Endothelial cell of umbilical vein (primary cell): ENCODE data around the gene CCDC69. TPM values are rescaled to one million over a fixed set of nuclear protein-coding genes. Genes with fewer than 3 reads are reported as not detected.

Source experiments
- BruUV-seq: library from RNA; stranded (reverse); fragments of 400-500 nt; replicated peaks from 2 replicates; lab custom pipeline; 2021; lab: Mats Ljungman, UMichigan
- CTCF ChIA-PET: fragments of 300-600, 350-600 bp; sonication (Branson Sonifier 250); formaldehyde crosslinking; loops from one replicate; lab custom pipeline; 2021; ENCODE audit warnings: antibody characterized with exemption, inconsistent platforms; lab: Charles Lee
- POLR2A ChIA-PET: fragments of 300-600, 350-600 bp; sonication (Branson Sonifier 250); formaldehyde crosslinking; loops from one replicate; lab custom pipeline; 2021; ENCODE audit warnings: antibody characterized with exemption, inconsistent platforms; lab: Charles Lee
- DNase-seq: peaks from one replicate; pipeline ENCODE4 v3.0.0-alpha.2; 2011; ENCODE audit warnings: low read depth, low spot score
- FAIRE-seq: peaks from 2 replicates; lab custom pipeline; 2011; peaks lifted over from hg19 to GRCh38; lab: Jason Lieb, UNC
- H2AFZ ChIP-seq: 2 replicates; pipeline ENCODE4 v1.6.0; 2012; ENCODE audit warnings: low read depth, low read length, control low read depth, inconsistent platforms
- H3K27ac ChIP-seq: 2 replicates; pipeline ENCODE4 v1.5.1; 2011; ENCODE audit warnings: low read depth, mild to moderate bottlenecking, control low read depth, low read length, moderate library complexity; ENCODE audit not compliant: insufficient read depth
- H3K27me3 ChIP-seq, 2 experiments: 2 replicates each; pipeline versions ENCODE4 v1.6.0 to v1.6.1; 2011; ENCODE audit warnings: low read length in 2 of 2, mixed read lengths in 1 of 2; ENCODE audit not compliant: control insufficient read depth in 2 of 2, insufficient read depth in 2 of 2
- H3K36me3 ChIP-seq, 2 experiments: 2 replicates in 1 of 2; 3 replicates in 1 of 2; pipeline ENCODE4 v1.5.1; 2011; ENCODE audit warnings: low read length in 2 of 2, mild to moderate bottlenecking in 1 of 2, moderate library complexity in 1 of 2; ENCODE audit not compliant: control insufficient read depth in 2 of 2, insufficient read depth in 2 of 2; ENCODE audit errors: extremely low read depth in 1 of 2
- H3K4me1 ChIP-seq: 3 replicates; pipeline ENCODE4 v1.5.1; 2011; ENCODE audit warnings: mild to moderate bottlenecking, low read length; ENCODE audit not compliant: control insufficient read depth, insufficient read depth; ENCODE audit errors: extremely low read depth
- H3K4me2 ChIP-seq: 2 replicates; pipeline ENCODE4 v1.6.1; 2011; ENCODE audit warnings: low read length, control low read depth, mixed read lengths; ENCODE audit not compliant: insufficient read depth
- H3K4me3 ChIP-seq, 3 experiments: fragments of 200-600 bp in 1 of 3; sonication (generic), shearing (Covaris generic) in 1 of 3; replicated peaks in 1 of 3; 2 replicates each; pipeline ENCODE4 v1.5.1; 2011 to 2016; ENCODE audit warnings: control low read depth in 3 of 3, low read length in 3 of 3, mild to moderate bottlenecking in 2 of 3, inconsistent platforms in 1 of 3, low read depth in 1 of 3, moderate library complexity in 1 of 3; ENCODE audit not compliant: insufficient read depth in 1 of 3
- H3K79me2 ChIP-seq: 2 replicates; pipeline ENCODE4 v1.6.0; 2012; ENCODE audit warnings: low read length, inconsistent platforms; ENCODE audit not compliant: control insufficient read depth, insufficient read depth
- H3K9ac ChIP-seq: replicated peaks from 2 replicates; pipeline ENCODE3; 2011; ENCODE audit warnings: low read length, control low read depth; ENCODE audit not compliant: insufficient read depth; ENCODE audit errors: extremely low read depth
- H3K9me1 ChIP-seq: replicated peaks from 3 replicates; pipeline ENCODE4 v1.6.0; 2011; ENCODE audit warnings: mild to moderate bottlenecking, low read length; ENCODE audit not compliant: control insufficient read depth, insufficient read depth; ENCODE audit errors: extremely low read depth
- H3K9me3 ChIP-seq: replicated peaks from 2 replicates; pipeline ENCODE4 v1.5.1; 2012; ENCODE audit warnings: low read length, inconsistent platforms; ENCODE audit not compliant: control insufficient read depth, insufficient read depth
- H4K20me1 ChIP-seq: replicated peaks from 2 replicates; pipeline ENCODE3; 2011; ENCODE audit warnings: mild to moderate bottlenecking, low read length; ENCODE audit not compliant: control insufficient read depth, insufficient read depth; ENCODE audit errors: extremely low read depth
- EZH2 ChIP-seq: IDR thresholded peaks from 2 replicates; pipeline ENCODE4 v1.6.1; 2012; ENCODE audit warnings: borderline replicate concordance, low read depth, mild to moderate bottlenecking, moderate library complexity, low read length, inconsistent platforms; ENCODE audit not compliant: severe bottlenecking
- GATA2 ChIP-seq: IDR thresholded peaks from 2 replicates; pipeline ENCODE4 v1.7.0; 2011; ENCODE audit warnings: low read depth, mild to moderate bottlenecking, moderate library complexity, mixed read lengths, low read length; ENCODE audit not compliant: insufficient read length, insufficient read depth
- JUN ChIP-seq: IDR thresholded peaks from 2 replicates; pipeline ENCODE4 v1.6.1; 2011; ENCODE audit warnings: borderline replicate concordance, low read depth; ENCODE audit not compliant: insufficient read length, insufficient read depth
- POLR2A ChIP-seq: IDR thresholded peaks from 2 replicates; pipeline ENCODE4 v1.6.1; 2012; ENCODE audit warnings: low read depth, mild to moderate bottlenecking, control low read depth, low read length
- dilution Hi-C: fragments of 300-500 bp; cut with MboI; formaldehyde crosslinking; loops from one replicate; pipeline ENCODE4 v1.15.0; 2019; ENCODE audit warnings: low sequenced_read_pairs; ENCODE audit not compliant: extremely low pct_ligation_motif_present
- intact Hi-C: fragments of 100-400 bp; cut with micrococcal nuclease; formaldehyde crosslinking; loops from one replicate; pipeline ENCODE4 v1.10.0; 2022
- polyA plus RNA-seq, 4 experiments: library from polyadenylated mRNA; depleted of rRNA in 3 of 4; stranded (reverse) in 3 of 4; unstranded in 1 of 4; fragments of >200 nt; gene quantifications; 2 replicates each; pipeline versions ENCODE4 v1.2.1 to v1.2.3, GENCODE V29; 2011 to 2012; ENCODE audit warnings: missing spikeins in 1 of 4
- total RNA-seq: library from RNA; stranded (reverse); gene quantifications from 2 replicates; pipeline ENCODE4 v1.2.3, GENCODE V29; 2021
- TF ChIP-seq, protein P1 (sequence below), 2 donors: IDR thresholded peaks; 1 replicate in 1 of 2; 2 replicates in 1 of 2; pipeline ENCODE4 v1.5.1; 2011; ENCODE audit warnings: low read length in 2 of 2, mild to moderate bottlenecking in 2 of 2, moderate library complexity in 2 of 2, control low read depth in 1 of 2, inconsistent platforms in 1 of 2, low read depth in 1 of 2; ENCODE audit not compliant: insufficient read depth in 1 of 2; ENCODE audit errors: extremely low read depth in 1 of 2

CCDC69 gene
- total and polyA plus RNA-seq, 2 donors (not counting 3 experiments of a cell fraction or from before 2014, with no cell fraction given), result 4.1 to 4.5 TPM

DNA sequence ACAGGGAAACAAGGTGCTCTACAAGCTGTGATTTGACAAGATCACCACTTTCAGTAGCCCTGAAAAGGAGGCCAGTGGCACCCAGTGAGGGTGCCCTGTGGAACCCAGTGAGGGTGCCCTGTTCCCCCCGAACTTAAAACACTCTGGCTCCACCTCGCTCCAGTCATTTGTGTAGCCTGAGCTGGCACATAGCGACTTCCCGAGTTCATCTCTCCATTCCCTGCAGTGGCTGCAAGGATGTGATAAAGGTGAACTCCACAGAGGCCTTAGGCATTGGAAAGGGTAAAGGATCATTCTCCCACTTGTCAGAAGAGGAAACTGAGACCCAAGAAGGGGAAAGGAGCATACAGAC, 44.4 kb downstream of the CCDC69 start:
- intact Hi-C loops, result no loop called here
- CTCF ChIA-PET, result interaction anchor here (1.2 kb wide), 1 partner anchor 15 kb away, joined by 3 read pairs; no protein-coding TSS in a partner anchor

More for the DNA sequence above, 44.4 kb downstream of the CCDC69 start:
- no peaks in the 10 kb centered on the region for H3K9me1 ChIP-seq
- no TSS peak for BruUV-seq
- no peaks in the 10 kb centered on the region for H3K36me3 ChIP-seq
- POLR2A ChIA-PET, result no interaction called here
- H3K9ac ChIP-seq, result no peak overlapping the region
- TF ChIP-seq POLR2A (no peak), GATA2 (no peak), JUN (no peak), EZH2 (no peak)
- TF ChIP-seq, protein P1, sequence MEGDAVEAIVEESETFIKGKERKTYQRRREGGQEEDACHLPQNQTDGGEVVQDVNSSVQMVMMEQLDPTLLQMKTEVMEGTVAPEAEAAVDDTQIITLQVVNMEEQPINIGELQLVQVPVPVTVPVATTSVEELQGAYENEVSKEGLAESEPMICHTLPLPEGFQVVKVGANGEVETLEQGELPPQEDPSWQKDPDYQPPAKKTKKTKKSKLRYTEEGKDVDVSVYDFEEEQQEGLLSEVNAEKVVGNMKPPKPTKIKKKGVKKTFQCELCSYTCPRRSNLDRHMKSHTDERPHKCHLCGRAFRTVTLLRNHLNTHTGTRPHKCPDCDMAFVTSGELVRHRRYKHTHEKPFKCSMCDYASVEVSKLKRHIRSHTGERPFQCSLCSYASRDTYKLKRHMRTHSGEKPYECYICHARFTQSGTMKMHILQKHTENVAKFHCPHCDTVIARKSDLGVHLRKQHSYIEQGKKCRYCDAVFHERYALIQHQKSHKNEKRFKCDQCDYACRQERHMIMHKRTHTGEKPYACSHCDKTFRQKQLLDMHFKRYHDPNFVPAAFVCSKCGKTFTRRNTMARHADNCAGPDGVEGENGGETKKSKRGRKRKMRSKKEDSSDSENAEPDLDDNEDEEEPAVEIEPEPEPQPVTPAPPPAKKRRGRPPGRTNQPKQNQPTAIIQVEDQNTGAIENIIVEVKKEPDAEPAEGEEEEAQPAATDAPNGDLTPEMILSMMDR (IDR thresholded peaks at IDR 0.05; ENCODE audit: extremely low read depth in 1 of 2, insufficient read depth in 1 of 2, low read depth in 1 of 2, low read length in 2 of 2), result no peak
- FAIRE-seq (no peak), DNase-seq (no peak)
- H2AFZ ChIP-seq, result no peak overlapping the region
- H3K4me3 ChIP-seq, result no peak overlapping the region
- no peaks in the 10 kb centered on the region for H3K4me1 ChIP-seq
- H3K27me3 ChIP-seq, result no peaks in the 10 kb centered on the region
- no peak overlapping the region for H3K4me2 ChIP-seq
- dilution Hi-C loops, result no loop called here
- H3K27ac ChIP-seq, result no peak overlapping the region
- H4K20me1 ChIP-seq, result no peaks in the 10 kb centered on the region
- H3K79me2 ChIP-seq, result no peaks in the 10 kb centered on the region
- H3K9me3 ChIP-seq, result no peaks in the 10 kb centered on the region
